Measurements from ENCODE around the gene NKG7. TPM values are rescaled to one million over a fixed set of nuclear protein-coding genes. Genes with fewer than 3 reads are reported as not detected.

Gene NKG7
- total RNA-seq, 2 experiments from 2014 or later: 6.2 to 7.2 TPM

DNA sequence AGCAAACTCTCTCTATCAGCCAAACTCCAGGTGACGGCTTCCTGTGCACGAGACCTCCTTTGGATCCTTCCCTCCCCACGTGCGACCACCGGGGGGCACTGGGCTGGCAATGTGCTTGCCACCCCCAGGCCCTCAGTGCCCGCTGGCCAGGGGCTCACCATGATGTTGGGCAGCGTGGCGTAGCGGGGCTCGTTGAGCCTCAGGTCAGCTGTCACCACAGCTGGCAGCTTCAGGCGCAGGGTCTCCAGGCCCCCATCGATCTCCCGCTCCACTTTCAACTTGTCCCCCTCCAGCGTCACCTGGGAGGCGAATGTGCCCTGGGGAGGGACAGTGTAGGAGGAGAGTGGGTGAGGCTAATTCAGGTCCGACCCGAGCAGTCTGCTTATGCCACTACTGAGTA, 25.7 kb downstream of the NKG7 start:
- Histone ChIP-seq H3K4me1 (ENCODE audit: insufficient read depth, low read length) (no peaks in the 10 kb centered on the region), H3K36me3 (ENCODE audit: insufficient read depth, low read length) (peaks cover 45% of the 10 kb centered on the region), H3K9me3 (ENCODE audit: control insufficient read depth in 1 of 2, insufficient read depth in 1 of 2, low read length in 2 of 2) (no peaks in the 10 kb centered on the region), H3K4me3 (ENCODE audit: low read length) (no peak overlapping the region), H3K27ac (ENCODE audit: low read depth in 1 of 2, low read length in 2 of 2) (no peak overlapping the region), H3K27me3 (ENCODE audit: control insufficient read depth in 1 of 2, insufficient read depth in 2 of 2, low read length in 2 of 2) (no peaks in the 10 kb centered on the region)
- ChIA-PET CTCF (no interaction called here), POLR2A (no interaction called here)
- ATAC-seq (ENCODE audit: poor library complexity): no peak
- H3K27ac Mint-ChIP-seq: no peak overlapping the region
- intact Hi-C loops (cut with DNase I, micrococcal nuclease): no loop called here
- peaks cover 45% of the 10 kb centered on the region for H3K36me3 Mint-ChIP-seq (ENCODE audit: low read depth)
- no peak overlapping the region for H3K4me3 Mint-ChIP-seq
- TF ChIP-seq, protein P1, sequence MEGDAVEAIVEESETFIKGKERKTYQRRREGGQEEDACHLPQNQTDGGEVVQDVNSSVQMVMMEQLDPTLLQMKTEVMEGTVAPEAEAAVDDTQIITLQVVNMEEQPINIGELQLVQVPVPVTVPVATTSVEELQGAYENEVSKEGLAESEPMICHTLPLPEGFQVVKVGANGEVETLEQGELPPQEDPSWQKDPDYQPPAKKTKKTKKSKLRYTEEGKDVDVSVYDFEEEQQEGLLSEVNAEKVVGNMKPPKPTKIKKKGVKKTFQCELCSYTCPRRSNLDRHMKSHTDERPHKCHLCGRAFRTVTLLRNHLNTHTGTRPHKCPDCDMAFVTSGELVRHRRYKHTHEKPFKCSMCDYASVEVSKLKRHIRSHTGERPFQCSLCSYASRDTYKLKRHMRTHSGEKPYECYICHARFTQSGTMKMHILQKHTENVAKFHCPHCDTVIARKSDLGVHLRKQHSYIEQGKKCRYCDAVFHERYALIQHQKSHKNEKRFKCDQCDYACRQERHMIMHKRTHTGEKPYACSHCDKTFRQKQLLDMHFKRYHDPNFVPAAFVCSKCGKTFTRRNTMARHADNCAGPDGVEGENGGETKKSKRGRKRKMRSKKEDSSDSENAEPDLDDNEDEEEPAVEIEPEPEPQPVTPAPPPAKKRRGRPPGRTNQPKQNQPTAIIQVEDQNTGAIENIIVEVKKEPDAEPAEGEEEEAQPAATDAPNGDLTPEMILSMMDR (IDR thresholded peaks at IDR 0.05): no peak
- no peaks in the 10 kb centered on the region for H3K9me3 Mint-ChIP-seq
- no peak for DNase-seq
- no peaks in the 10 kb centered on the region for H3K4me1 Mint-ChIP-seq (ENCODE audit: low read depth)
- no peaks in the 10 kb centered on the region for H3K27me3 Mint-ChIP-seq

DNA sequence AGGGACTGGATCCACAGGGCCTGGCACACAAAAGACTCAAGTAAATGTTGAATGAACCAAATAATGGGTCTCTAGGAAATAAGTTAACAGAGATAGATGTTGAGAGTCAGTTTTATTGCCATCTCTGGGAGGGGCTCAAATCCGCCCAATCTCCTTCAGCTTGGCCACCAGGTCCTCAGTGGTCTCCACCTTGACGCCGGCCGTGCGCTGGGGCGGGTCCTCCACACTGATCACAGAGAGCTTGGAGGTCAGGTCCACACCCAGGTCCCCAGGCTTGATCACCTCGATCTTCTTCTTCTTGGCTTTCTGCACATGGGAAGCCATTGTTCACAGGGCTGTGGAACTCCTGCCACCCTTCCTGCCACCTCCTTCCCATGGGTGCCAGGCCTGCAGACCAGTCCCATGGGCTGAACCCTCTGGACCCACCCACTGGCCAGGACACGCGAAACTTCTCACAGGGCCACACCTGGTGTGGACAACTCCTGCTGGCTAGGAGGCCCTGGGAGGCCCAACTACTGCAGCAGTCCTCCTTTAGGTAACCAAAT, 27.3 kb downstream of the NKG7 start:
- CTCF ChIA-PET: no interaction called here
- POLR2A ChIA-PET: no interaction called here
- Mint-ChIP-seq H3K9me3 (no peaks in the 10 kb centered on the region), H3K4me1 (ENCODE audit: low read depth) (peaks cover 9% of the 10 kb centered on the region), H3K36me3 (ENCODE audit: low read depth) (peaks cover 31% of the 10 kb centered on the region), H3K27ac (peak overlapping the region; percentile 7), H3K27me3 (no peaks in the 10 kb centered on the region), H3K4me3 (no peak overlapping the region)
- ATAC-seq (ENCODE audit: poor library complexity) (no peak), DNase-seq (no peak)
- Histone ChIP-seq H3K4me3 (ENCODE audit: low read length) (no peak overlapping the region), H3K9me3 (ENCODE audit: control insufficient read depth in 1 of 2, insufficient read depth in 1 of 2, low read length in 2 of 2) (no peaks in the 10 kb centered on the region), H3K4me1 (ENCODE audit: insufficient read depth, low read length) (peaks cover 5% of the 10 kb centered on the region), H3K27me3 (ENCODE audit: control insufficient read depth in 1 of 2, insufficient read depth in 2 of 2, low read length in 2 of 2) (no peaks in the 10 kb centered on the region), H3K27ac (ENCODE audit: low read depth in 1 of 2, low read length in 2 of 2) (peak overlapping the region in 1 of 2 donors; percentile 6), H3K36me3 (ENCODE audit: insufficient read depth, low read length) (peaks cover 33% of the 10 kb centered on the region)
- TF ChIP-seq, protein P1 (IDR thresholded peaks at IDR 0.05): no peak
- intact Hi-C loops (cut with DNase I, micrococcal nuclease): no loop called here

DNA sequence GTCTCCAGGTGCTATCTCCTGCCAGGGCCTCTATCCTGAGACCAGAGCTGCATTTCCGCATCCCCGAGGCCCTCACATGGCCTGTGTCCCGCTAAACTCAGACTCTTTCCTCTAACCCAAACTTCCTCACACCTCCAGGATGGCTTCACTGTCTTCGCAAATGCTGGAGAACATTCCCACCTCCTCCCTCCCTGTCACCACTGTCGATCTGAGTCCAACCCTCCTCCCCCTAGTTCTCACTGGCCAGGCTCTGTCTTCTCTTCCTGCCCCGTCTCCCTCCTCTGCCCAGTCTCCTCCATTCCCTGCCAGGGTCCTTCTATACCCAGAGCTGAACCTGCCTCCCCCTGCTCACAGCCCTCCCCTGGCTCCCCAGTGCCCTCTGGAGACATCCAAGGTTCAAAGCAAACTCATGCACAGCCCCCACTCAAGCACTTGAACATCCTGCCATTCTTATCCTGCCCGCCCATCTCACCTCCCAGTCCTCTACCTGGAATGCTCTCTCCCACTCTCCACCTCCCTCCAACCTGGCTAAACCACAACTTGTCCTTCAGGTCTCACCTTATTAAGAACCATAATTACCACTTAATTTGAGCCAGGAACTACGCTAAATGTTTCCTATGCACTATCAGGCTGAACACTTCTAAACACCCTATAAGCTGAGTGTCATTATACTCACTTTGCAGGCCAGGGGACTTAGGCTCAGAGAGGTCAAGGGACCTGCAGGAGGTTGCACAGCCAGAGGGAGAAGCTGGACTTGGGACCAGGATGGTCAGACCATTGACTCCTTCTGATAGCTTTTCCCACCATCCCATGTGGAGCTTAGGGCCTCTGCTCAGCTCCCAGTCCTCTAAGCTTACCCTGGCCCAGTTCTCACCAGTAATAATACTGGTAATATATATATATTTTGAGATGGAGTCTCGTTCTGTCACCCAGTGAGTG, 29.6 kb downstream of the NKG7 start:
- Histone ChIP-seq H3K9me3 (ENCODE audit: control insufficient read depth in 1 of 2, insufficient read depth in 1 of 2, low read length in 2 of 2) (no peaks in the 10 kb centered on the region), H3K36me3 (ENCODE audit: insufficient read depth, low read length) (peaks cover 25% of the 10 kb centered on the region), H3K27me3 (ENCODE audit: control insufficient read depth in 1 of 2, insufficient read depth in 2 of 2, low read length in 2 of 2) (no peaks in the 10 kb centered on the region), H3K27ac (ENCODE audit: low read depth in 1 of 2, low read length in 2 of 2) (no peak overlapping the region), H3K4me1 (ENCODE audit: insufficient read depth, low read length) (peaks cover 23% of the 10 kb centered on the region), H3K4me3 (ENCODE audit: low read length) (no peak overlapping the region)
- intact Hi-C loops (cut with DNase I, micrococcal nuclease): no loop called here
- ATAC-seq (ENCODE audit: poor library complexity) (no peak), DNase-seq (no peak)
- H3K4me1 Mint-ChIP-seq (ENCODE audit: low read depth): peaks cover 23% of the 10 kb centered on the region
- ChIA-PET CTCF (no interaction called here), POLR2A (no interaction called here)
- no peaks in the 10 kb centered on the region for H3K27me3 Mint-ChIP-seq
- peaks cover 24% of the 10 kb centered on the region for H3K36me3 Mint-ChIP-seq (ENCODE audit: low read depth)
- H3K9me3 Mint-ChIP-seq: no peaks in the 10 kb centered on the region
- no peak overlapping the region for H3K27ac Mint-ChIP-seq
- H3K4me3 Mint-ChIP-seq: peak overlapping the region; percentile 66
- TF ChIP-seq, protein P1 (IDR thresholded peaks at IDR 0.05): no peak
